Testis (tissue), 3 donors: ENCODE results near the gene CDH6. TPM values are rescaled to one million over a fixed set of nuclear protein-coding genes. Genes with fewer than 3 reads are reported as not detected.
A peak's percentile ranks its signal among the peaks of the same experiment; 100 is the strongest.

Source experiments
- DNase-seq: peaks from one replicate; pipeline ENCODE4 v3.0.0-alpha.2; 2019
- H3K27ac ChIP-seq, 2 donors: fragments of 200-600 bp; sonication (generic); one replicate each; pipeline ENCODE4 v1.5.1; 2019
- H3K27me3 ChIP-seq: fragments of 200-600 bp; sonication (generic); one replicate; pipeline ENCODE4 v1.5.1; 2019
- H3K36me3 ChIP-seq: fragments of 200-600 bp; sonication (generic); one replicate; pipeline ENCODE4 v1.5.1; 2017; ENCODE audit warnings: low read depth; ENCODE audit errors: missing control alignments
- H3K4me1 ChIP-seq: fragments of 200-600 bp; sonication (generic); one replicate; pipeline ENCODE4 v1.5.1; 2019
- H3K4me3 ChIP-seq, 2 donors: fragments of 200-600 bp; sonication (generic); one replicate each; pipeline ENCODE4 v1.5.1; 2017 to 2019
- H3K9me3 ChIP-seq: fragments of 200-600 bp; sonication (generic); one replicate; pipeline ENCODE4 v1.5.1; 2017
- CTCF ChIP-seq, 3 experiments: fragments of 450-650 bp in 2 of 3; fragments of 200-600 bp in 1 of 3; sonication (generic) in 1 of 3; IDR thresholded peaks; one replicate each; pipeline ENCODE4 v1.5.1; 2016 to 2019; ENCODE audit warnings: antibody characterized with exemption in 3 of 3, mild to moderate bottlenecking in 2 of 3, moderate library complexity in 1 of 3
- POLR2A ChIP-seq: fragments of 450-650 bp; IDR thresholded peaks from one replicate; pipeline ENCODE4 v1.6.1; 2017; ENCODE audit warnings: antibody characterized with exemption, mild to moderate bottlenecking, moderate library complexity
- WGBS, 2 donors: methylation state at CpG; one replicate each; pipeline ENCODE4 v1.1.5; 2018; 5-methylcytosine and 5-hydroxymethylcytosine counted together
- intact Hi-C: fragments of 100-400 bp; cut with DNase I; formaldehyde crosslinking; loops from one replicate; pipeline ENCODE4 v1.15.1; 2023; ENCODE audit warnings: low total_unique reads
- polyA plus RNA-seq: library from polyadenylated mRNA; stranded (reverse); fragments of 350-450 nt; fragmentation: Illumina TruSeq; extraction: RNeasy Lipid Tissue Mini Kit (QIAGEN cat#74804); gene quantifications from one replicate; pipeline ENCODE4 v1.2.3, GENCODE V29; 2014; ENCODE audit warnings: low read depth, low replicate concordance; ENCODE audit not compliant: insufficient read depth
- total RNA-seq, 2 donors: library from RNA; depleted of rRNA; stranded (reverse); fragments of >200 nt; gene quantifications; one replicate each; pipeline ENCODE4 v1.2.3, GENCODE V29; 2016

The CDH6 gene
- total and polyA plus RNA-seq, 3 donors from 2014 or later = 0.68 to 3.6 (median 0.87) TPM

GRCh38 chr5:31255041-31255440 is 61.6 kb downstream of the CDH6 start:
- no peak for DNase-seq
- no peak overlapping the region for H3K4me3 ChIP-seq
- no peak overlapping the region for H3K27ac ChIP-seq
- H3K9me3 ChIP-seq = no peaks in the 10 kb centered on the region
- no peaks in the 10 kb centered on the region for H3K4me1 ChIP-seq
- H3K27me3 ChIP-seq = no peaks in the 10 kb centered on the region
- WGBS, 2 donors = 77 to 87% methylated on average over 10 of the region's 10 CpGs
- H3K36me3 ChIP-seq = no peaks in the 10 kb centered on the region
- TF ChIP-seq POLR2A = no peak
- no peak for TF ChIP-seq CTCF (IDR thresholded peaks at IDR 0.05)
- intact Hi-C loops = no loop called here

GRCh38 chr5:31268256-31268655 is 74.8 kb downstream of the CDH6 start:
- no peak overlapping the region for H3K27ac ChIP-seq
- no peaks in the 10 kb centered on the region for H3K27me3 ChIP-seq
- H3K36me3 ChIP-seq = no peaks in the 10 kb centered on the region
- no peak overlapping the region for H3K4me3 ChIP-seq
- WGBS, 2 donors = 58 to 64% methylated on average over 2 of the region's 2 CpGs
- TF ChIP-seq CTCF (IDR thresholded peaks at IDR 0.05) (no peak), POLR2A (no peak)
- DNase-seq = no peak
- H3K9me3 ChIP-seq = no peaks in the 10 kb centered on the region
- no peaks in the 10 kb centered on the region for H3K4me1 ChIP-seq
- intact Hi-C loops = no loop called here

- DNase-seq = no peak
- no peaks in the 10 kb centered on the region for H3K9me3 ChIP-seq
- H3K36me3 ChIP-seq = no peaks in the 10 kb centered on the region
- 72 to 78% methylated on average over 4 of the region's 4 CpGs for WGBS, 2 donors
- H3K4me1 ChIP-seq = no peaks in the 10 kb centered on the region
- no peak overlapping the region for H3K4me3 ChIP-seq
- no peaks in the 10 kb centered on the region for H3K27me3 ChIP-seq
- TF ChIP-seq POLR2A (no peak), CTCF (IDR thresholded peaks at IDR 0.05) (no peak)
- no peak overlapping the region for H3K27ac ChIP-seq
- intact Hi-C loops = no loop called here
These were observed 75.2 kb downstream of the CDH6 start for GRCh38 chr5:31268686-31269085.

- Histone ChIP-seq H3K27me3 (no peaks in the 10 kb centered on the region), H3K4me1 (no peaks in the 10 kb centered on the region), H3K27ac (no peak overlapping the region), H3K36me3 (no peaks in the 10 kb centered on the region), H3K4me3 (no peak overlapping the region), H3K9me3 (no peaks in the 10 kb centered on the region)
- no peak for TF ChIP-seq CTCF (IDR thresholded peaks at IDR 0.05)
- TF ChIP-seq POLR2A = no peak
- 60 to 70% methylated on average over 4 of the region's 4 CpGs for WGBS, 2 donors
- intact Hi-C loops = no loop called here
- DNase-seq = no peak
These were observed 75.8 kb downstream of the CDH6 start for GRCh38 chr5:31269259-31269658.

- DNase-seq = no peak
- no peaks in the 10 kb centered on the region for H3K36me3 ChIP-seq
- H3K4me1 ChIP-seq = no peaks in the 10 kb centered on the region
- H3K4me3 ChIP-seq = no peak overlapping the region
- WGBS, 2 donors = 79 to 85% methylated on average over 5 of the region's 5 CpGs
- H3K27me3 ChIP-seq = no peaks in the 10 kb centered on the region
- H3K27ac ChIP-seq = no peak overlapping the region
- no peaks in the 10 kb centered on the region for H3K9me3 ChIP-seq
- intact Hi-C loops = no loop called here
- TF ChIP-seq CTCF (IDR thresholded peaks at IDR 0.05) (peak; percentile 34 to 56 (median 40)), POLR2A (no peak)
These were observed 76.9 kb downstream of the CDH6 start for GRCh38 chr5:31270396-31270795.
